Fibroblast of skin of scalp (primary cell): ENCODE results near the gene SOX18.

ENCODE experiments used
- DNase-seq: peaks from one replicate; pipeline ENCODE4 v3.0.0-alpha.2; 2013

Gene SOX18

DNA sequence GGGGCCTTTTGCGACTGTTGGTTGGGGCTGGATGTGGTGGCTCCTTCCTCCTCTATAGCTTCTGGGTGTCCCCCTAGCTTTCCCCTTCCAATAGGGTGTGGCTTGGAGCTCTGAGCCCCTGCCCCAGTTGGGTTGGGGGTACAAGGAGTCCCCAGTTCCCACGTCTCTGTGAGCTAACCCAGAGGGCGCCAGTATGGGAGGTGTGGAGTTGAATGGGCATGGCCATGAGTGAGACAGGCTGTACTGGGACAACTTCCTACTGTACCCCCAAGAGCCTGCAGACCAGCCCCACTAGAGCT, 12.3 kb downstream of the SOX18 start:
- no peak for DNase-seq

DNA sequence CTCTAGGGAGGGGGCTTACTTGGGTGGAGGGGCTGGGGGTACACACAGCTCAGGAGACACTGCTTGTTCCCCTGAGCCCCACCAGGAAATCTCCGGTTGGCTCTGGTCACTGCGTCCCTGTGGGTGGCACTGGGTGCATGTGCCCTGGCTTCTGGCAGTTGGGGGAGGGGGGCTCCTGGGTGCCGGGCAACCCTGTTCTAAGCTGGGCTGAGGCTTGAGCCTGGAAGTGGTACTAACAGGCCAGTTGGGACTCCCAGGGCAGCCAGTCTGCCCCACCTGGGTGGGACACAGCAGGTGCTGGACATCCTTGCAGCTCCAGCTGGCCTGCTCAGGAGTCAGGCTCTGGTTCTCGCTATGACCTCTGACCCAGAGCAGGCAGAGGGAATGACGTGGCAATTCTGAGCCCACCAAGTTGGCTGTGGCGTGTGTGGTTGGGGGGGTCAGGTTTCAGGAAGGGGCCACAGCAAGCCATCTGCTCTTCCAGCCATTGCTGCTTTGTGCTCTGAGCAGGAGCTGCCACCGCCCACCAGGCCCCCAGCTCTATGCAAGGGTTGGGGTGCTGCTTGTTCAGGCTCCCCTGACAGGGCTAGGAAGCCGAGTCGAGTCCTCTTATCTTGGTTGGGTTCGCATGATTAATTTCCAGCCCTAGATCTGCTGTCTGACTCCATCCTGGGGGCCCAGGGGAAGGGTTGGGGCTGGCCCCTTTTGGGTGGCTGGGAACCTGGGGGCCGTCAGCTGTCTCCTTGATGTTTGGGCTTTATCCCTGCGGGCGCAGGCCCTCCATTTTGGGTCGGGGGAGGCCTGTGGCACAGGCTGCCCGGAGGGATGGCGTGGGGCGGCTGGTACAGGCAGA, 12.9 kb downstream of the SOX18 start:
- no peak for DNase-seq

DNA sequence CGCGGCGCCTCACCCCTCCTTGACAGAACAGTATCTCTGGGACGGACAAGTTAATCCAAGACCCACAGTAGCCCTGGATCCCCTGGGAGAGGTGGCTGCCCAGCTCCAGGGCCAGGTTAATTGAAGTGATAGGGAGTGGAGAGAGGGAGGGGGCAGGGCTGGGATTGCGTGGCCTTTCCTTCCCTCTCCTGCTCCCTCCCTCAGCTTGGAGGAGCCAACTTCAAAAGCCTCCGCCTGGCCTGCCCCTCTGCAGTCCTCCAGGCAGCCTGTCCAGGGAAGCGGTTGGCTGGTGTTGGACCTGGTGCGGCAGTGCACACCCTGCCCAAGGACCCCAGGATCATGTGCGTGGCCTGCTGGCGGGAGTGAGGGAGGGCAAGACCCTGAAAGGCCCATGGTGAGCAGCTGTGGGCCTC, 13.5 kb downstream of the SOX18 start, which contains the start of gene C20orf204:
C20orf204 (plus strand) TSS at position 250 of the 413 bp plus-strand sequence; CDS start at position 392, 142 bp downstream.
- no peak for DNase-seq

DNA sequence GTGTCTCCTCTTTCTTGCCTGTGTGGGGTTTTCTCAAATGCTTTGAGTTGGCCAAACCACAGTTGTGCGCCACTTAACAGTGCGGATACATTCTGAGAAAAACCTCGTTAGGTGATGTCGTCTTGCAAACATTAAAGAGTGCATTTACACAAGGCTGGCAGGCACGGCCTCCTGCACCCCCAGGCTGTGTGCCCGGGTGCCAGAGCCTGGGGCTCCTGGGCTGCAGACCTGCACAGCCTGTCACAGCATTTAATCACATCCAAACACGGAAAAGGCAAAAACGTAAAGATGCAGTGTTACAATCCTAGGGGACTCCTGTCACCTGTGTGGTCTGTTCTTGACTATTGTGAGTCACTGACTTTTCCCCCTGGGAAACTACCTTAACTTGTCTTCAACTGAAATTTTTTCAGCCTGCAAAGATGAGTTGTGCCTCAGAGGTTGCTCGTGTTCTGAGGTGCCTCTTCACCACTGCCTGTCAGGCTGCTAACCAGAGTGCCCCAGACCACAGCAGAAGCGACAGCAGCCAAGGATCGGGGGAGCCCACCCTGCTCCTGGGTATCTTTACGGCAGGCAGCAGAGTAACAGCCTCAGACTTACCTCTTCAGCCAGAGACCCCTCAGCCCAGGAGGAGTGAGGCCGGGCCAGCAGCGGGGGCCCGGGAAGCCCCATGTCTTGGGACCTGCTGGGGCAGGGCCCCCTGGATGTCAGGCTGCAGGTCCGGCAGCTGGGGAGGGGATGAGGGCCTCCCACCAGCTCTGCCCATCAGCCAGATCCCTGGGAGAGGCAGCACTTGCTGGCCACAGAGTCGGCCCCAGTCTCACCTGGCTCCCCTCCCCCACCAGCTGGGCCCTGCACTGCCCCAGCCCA, 14.1 kb downstream of the SOX18 start:
- DNase-seq, result no peak

DNA sequence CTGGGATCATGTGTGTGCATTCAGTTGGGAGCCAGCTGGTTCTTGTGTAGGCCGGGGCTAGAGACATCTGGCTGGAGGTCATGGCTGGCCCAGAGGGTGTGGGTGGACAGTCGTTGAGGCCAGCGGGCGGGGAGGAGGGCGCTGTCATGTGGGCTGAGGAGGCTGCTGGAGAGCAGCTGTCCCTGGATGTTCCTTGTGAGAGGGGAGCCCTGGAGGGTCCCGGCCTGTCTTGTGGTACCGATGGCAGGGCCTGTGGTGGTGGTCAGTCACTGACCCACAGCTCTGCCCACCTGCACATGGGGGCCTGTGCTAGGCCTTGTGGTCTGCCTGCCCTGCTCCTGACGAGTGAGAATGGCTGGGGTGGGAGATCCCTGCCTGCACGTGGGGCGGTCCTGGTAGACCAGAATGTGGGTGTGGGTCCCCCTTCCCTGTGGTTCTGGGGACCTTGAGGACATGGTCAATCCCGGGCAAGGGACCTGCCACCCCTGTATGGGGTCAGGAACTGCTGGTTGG, 15.4 kb downstream of the SOX18 start:
- no peak for DNase-seq

DNA sequence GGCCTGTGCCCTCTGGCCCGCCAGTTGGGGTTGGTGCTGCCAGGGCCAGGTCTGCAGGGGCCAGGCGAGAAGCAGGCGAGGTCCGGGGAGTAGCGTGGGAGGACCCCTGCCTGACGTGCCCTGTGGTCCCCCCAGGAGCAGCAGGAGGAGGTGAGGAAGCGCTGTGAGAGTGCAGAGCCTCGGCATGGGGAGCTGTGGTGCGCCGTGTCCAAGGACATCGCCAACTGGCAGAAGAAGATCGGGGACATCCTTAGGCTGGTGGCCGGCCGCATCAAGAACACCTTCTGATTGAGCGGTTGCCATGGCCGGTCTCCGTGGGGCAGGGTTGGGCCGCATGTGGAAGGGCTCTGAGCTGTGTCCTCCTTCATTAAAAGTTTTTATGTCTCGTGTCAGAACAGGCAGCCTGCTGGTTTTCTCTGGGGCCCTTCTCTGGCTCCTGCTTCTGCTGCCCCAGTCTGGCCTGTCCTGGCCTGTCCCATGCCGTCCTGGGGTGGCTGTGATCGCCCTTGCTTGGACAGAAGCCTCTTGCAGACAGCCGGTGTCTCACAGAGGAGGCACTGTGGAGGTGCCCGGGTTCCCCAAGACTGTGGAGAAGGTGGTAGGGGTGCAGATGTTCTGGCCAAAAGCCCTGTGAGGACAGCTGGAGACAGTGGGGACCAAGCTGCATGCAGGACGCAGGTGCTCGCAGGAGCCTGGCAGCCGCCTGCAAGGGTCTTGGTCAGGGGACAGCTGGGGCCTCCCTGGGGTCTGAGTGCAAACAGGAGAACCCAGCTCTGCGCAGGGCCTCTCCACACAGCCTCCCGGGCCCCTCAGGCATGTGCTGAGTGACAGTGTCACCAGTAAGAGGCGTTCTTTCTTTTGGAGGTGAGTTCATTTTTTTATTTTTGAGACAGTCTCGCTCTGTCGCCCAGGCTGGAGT, 16.5 kb downstream of the SOX18 start:
- DNase-seq, result no peak

DNA sequence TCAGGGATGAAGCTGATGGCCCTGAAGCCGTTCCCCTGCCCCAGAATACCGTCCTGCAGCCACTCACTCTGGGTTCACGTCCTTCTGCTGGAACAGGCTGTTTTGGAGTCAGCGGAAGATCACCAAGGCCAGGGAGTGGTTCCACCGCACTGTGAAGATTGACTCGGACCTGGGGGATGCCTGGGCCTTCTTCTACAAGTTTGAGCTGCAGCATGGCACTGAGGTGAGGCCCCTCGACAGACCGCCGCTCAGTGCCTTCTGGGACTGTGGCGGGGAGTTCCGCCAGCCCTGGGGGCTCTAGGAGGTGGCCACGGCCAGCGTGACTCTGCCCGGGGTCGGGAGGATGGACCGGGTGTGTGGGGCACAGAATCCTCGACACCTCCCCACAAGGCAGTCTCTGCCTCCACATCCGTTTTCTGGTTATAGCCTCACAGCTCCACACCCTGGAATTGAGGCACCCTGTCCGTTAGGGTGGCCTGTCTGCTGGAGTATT, 17.6 kb downstream of the SOX18 start:
- no peak for DNase-seq

DNA sequence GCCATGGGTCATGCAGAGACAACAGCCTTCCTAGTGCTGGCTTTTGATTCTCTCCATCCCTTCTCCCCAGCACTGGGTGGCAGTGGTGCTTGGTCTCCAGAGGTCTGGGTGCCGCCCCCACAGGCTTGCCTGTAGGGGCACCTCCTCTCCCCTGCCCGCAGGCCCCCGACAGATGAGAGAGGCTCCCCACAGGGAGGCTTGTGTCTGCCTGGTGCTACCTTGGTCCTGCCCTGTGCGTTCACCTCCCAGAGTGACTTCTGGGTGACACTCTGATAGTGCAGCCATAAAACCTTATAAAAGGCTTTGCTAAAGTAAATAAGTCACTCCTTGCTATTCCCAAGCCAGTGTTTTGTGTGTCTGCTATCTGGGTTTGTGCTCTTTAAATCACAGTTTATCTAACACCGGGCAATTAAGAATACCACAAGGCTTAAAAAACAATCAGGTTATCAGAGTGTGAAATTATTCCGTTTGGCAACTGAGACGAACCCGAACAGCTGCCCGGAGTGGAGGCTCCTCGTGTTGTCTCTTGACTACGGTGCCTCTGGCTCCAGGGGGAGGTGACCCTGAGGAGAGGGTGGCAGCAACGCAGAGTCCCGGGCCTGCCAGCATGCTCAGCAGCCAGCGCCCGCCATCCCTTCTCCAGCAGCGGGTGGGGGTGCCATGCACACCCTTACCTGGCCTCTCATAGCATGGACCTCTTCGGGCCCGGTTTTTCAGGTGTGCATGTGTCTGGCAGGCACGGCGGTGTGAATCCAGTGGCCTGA, 18.9 kb downstream of the SOX18 start:
- no peak for DNase-seq

DNA sequence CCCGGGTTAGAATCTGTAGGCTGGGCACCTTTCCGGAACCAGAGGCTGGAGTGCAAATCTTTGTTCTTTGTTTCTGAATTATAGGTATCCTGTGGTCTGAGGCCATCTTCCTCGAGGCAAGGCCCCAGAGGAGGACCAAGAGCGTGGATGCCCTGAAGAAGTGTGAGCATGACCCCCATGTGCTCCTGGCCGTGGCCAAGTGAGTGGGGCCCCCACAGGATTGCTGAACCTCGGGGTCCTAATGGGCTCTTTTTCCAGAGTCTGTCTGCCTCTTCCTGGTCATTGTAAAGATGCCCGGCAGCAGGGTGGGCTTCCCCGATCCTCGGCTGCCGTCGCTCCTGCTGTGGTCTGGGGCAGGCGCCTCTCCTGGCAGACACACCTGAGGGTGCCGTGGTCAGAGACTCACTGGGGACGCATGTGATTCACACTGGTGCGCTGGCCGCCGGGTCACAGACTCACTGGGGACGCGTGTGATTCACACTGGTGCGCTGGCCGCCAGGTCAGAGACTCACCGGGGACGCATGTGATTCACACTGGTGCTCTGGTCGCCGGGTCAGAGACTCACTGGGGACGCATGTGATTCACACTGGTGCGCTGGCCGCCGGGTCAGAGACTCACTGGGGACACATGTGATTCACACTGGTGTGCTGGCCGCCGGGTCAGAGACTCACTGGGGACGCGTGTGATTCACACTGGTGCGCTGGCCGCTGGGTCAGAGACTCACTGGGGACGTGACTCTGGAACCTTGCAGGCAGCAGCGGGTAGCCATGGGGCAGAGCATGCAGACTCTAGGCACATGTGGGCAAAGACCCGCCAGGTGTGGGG, 19.9 kb downstream of the SOX18 start:
- DNase-seq, result no peak

DNA sequence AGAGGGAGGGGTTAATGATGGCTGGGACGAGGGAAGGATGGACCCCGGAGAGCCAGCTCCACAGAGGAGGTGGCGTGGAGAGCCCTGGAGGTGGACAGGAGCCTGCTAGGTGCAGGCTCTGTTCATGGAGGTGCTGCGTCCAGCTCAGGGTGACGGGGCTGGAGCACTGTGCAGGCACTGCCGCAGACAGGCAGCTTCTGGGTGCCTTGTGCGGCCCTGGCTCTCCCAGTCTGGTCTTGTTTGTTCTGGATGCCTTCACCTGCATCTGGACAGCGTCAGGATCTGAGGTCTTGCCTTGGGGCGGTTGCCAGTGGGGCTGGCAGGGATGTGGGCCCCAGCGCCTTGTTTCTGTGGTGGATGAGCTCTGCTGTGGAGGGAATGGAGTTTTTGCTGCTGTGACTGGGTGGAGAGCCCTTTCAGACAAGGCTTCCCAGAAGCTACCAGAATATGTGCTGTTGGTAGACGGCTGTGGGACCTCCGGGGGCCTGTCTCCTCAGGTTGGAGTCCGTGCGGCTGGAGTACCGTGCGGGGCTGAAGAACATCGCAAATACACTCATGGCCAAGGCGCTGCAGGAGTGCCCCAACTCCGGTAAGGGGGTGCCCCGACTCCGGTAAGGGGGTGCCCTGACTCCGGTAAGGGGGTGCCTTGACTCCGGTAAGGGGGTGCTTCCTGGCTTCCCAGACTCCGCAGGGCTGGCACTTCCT, 21.3 kb downstream of the SOX18 start:
- DNase-seq, result no peak

DNA sequence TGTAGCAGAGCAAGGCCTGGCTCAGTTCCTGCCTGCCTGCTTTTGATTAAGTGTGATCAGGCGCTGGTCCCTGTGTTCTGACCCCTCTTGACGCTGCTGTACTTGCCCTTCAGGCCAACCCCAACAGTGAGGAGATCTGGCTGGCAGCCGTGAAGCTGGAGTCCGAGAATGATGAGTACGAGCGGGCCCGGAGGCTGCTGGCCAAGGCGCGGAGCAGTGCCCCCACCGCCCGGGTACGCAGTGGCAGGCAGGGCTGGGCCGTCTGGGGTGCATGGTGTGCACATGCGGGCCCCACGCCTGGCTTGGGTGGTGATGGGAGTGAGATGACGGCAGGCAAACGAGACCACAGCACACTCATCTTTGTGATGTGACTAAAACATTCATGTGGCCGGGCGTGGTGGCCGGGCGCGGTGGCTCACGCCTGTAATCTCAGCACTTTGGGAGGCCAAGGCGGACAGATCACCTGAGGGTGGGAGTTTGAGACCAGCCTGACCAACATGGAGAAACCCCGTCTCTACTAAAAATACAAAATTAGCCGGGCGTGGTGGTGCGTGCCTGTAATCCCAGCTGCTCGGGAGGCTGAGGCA, 23.5 kb downstream of the SOX18 start:
- DNase-seq, result no peak

DNA sequence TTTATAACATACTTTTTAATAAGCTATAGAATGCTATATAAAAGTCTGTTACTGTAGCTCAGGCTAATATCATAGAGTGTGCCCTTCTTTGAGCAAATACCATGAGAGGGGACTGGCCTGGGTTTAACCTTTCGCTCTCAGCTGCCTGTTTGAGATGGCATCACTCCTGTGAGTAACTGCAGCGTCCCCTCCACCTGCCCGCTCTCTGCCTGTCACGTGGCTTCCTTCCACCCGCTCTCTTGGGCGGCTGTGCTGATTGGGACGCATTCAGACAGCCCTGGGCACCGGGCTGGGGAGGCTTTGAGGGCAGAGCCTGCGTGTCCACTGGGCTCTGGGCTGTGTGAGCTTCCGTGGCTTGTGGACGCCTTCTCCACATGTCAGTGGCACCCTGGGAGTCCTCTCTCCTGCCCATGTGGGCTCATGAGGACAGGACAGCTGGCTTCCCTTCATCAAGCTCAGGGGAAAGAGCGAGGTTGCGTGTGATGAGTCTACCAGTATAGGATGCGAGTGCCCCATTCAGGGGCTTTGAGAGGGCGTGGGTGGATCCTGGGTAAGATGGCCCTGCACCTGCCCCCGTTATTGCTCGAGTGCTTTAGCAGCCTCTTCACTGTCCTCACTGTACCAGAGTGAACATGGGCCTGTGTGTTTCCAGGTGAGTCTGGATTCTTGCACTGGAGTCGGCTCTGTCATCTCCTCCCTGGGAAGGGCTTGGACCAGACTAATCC, 24.2 kb downstream of the SOX18 start:
- no peak for DNase-seq

DNA sequence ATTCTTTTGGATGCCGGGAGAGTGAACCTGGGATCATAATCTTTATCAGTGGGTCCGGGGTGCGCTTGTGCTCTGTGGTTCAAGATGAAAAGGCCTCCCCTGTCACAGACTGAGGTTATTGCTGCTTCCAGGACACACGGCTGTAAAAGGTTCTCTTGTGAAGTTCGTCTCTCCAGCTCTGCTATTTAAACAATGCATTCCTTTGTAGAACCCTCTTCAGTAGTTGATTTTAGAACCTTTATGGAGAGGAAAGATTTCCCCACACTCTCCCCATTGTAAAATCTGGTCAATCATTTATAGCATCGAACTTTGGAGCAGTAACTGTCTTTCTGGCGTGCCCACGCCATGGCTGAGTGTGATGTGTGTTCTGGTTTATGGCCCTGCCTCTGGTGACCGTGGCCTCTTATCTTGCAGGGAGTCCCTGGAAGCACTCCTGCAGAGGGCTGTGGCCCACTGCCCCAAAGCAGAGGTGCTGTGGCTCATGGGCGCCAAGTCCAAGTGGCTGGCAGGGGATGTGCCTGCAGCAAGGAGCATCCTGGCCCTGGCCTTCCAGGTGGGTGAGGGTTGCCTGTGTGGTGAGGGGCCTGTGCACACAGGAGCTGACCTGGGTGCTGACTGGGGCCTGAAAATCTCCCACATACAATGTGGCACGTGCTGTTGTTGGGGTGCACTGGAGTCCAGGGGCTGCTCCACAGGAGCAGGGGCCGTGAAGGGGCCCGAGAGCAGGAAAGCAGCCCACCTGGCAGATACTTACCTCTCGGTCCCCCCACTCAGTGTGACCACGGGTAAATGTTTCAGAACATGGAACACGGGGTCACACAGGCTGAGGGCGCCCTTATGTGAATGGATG, 25.1 kb downstream of the SOX18 start:
- DNase-seq, result no peak

DNA sequence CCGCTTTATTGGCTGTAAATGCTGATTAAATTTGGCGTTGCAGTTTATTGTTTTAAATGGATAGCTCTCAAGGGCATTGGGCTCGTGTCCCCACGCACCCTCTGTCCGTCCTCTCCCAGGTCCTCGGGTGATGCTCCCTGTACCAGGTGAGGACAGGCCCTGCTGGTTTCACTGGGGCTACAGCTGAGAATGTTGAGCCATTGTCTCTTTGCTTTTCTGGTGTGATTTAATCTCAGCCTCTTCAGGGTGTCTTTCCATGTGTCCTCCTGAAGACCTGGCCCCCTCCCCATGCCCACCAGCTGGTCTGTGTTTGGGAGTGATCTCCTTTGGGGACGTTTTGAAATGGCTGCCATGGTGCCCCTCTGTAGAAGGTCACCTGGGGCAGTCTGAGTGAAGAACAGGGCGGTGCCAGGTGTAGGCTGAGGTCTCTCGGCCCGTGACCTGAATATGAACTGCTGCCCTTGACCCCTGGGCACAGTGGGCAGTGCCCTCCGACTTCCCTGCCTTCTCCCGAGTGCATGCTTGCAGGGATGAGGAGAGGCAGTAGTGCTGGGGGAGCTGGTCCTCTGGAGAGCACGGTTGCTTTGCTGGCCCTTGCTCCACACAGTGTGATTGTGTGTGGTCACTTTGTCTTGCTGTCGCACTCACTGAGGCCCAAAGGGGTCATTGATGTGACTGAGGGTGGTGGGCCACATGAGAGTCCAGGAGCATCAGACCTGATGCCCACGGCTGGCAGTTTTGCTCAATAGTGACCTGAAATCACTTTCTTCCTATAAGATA, 25.9 kb downstream of the SOX18 start:
- no peak for DNase-seq

DNA sequence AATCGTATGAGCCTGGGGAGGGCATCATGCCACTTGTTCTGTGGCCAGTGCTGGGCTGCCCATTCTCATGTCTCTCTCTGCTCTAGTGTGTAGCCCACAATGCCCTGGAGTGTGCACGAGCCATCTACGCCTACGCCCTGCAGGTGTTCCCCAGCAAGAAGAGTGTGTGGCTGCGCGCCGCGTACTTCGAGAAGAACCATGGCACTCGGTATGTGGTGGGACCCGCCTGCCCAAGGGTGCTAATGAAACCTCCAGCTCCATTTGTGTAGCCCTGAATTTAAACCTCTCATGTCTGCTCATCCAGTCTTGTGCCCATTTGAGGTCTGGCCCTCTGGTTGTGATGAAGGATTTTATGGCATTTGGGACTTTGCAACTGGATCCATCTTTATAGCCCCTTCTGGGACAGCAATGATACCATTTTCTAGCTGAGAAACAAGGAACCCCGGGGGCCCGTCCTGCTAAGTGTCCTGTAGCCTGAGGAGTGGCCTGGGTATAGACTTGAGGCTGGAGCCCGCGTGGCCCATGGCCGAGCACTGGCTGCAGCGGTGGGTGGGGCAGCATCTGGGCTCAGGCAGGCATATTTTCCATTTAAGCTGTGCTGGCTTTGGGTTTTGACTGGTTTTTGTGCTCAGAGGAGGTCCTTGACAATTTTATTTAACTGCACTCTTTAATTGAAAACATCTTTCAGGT, 26.6 kb downstream of the SOX18 start:
- no peak for DNase-seq
